ENCODE data around the gene TEN1. TPM values are rescaled to one million over a fixed set of nuclear protein-coding genes. Genes with fewer than 3 reads are reported as not detected.

Gene TEN1
- total and polyA plus RNA-seq, 2 of the 13 experiments (the other 11 are each of a cell fraction or from before 2014, with no cell fraction given) = 18.0 to 21.3 TPM

- TF ChIP-seq AKNA (CRISPR knock-in tag; IDR thresholded peaks at IDR 0.05; ENCODE audit: borderline replicate concordance) (no peak), FOXM1 (CRISPR knock-in tag; IDR thresholded peaks at IDR 0.05) (no peak), ZBTB3 (CRISPR knock-in tag; IDR thresholded peaks at IDR 0.05; ENCODE audit: borderline replicate concordance, low read depth) (no peak), CSRNP1 (CRISPR knock-in tag; IDR thresholded peaks at IDR 0.05) (no peak), ZNF547 (CRISPR knock-in tag; IDR thresholded peaks at IDR 0.05) (peak; percentile 45; the same call in 1 of the 2 replicates), ZNF232 (CRISPR knock-in tag; IDR thresholded peaks at IDR 0.05; ENCODE audit: borderline replicate concordance) (peak; percentile 71; the same call in 1 of the 2 replicates), ZNF224 (CRISPR knock-in tag; IDR thresholded peaks at IDR 0.05) (no peak), ZNF121 (CRISPR knock-in tag; IDR thresholded peaks at IDR 0.05) (no peak), ATM (IDR thresholded peaks at IDR 0.05; ENCODE audit: borderline replicate concordance) (no peak), MXD4 (CRISPR knock-in tag; IDR thresholded peaks at IDR 0.05) (no peak), ARID5B (CRISPR knock-in tag; IDR thresholded peaks at IDR 0.05) (peak; percentile 70), ZFP37 (CRISPR knock-in tag; IDR thresholded peaks at IDR 0.05; ENCODE audit: borderline replicate concordance) (no peak), ZNF235 (CRISPR knock-in tag; IDR thresholded peaks at IDR 0.05; ENCODE audit: borderline replicate concordance) (no peak)
- TF ChIP-seq, protein P1, sequence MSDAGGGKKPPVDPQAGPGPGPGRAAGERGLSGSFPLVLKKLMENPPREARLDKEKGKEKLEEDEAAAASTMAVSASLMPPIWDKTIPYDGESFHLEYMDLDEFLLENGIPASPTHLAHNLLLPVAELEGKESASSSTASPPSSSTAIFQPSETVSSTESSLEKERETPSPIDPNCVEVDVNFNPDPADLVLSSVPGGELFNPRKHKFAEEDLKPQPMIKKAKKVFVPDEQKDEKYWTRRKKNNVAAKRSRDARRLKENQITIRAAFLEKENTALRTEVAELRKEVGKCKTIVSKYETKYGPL (CRISPR knock-in tag; IDR thresholded peaks at IDR 0.05) = no peak
- TF ChIP-seq, protein P2, sequence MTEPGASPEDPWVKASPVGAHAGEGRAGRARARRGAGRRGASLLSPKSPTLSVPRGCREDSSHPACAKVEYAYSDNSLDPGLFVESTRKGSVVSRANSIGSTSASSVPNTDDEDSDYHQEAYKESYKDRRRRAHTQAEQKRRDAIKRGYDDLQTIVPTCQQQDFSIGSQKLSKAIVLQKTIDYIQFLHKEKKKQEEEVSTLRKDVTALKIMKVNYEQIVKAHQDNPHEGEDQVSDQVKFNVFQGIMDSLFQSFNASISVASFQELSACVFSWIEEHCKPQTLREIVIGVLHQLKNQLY (CRISPR knock-in tag; IDR thresholded peaks at IDR 0.05) = no peak; the same call in 1 of the 2 replicates
Observed at GRCh38 chr17:76032073-76032779, 53.2 kb downstream of the TEN1 start (continued).

All from HepG2 (cell line).